Measurements from ENCODE around the gene LRRC74B. TPM values are rescaled to one million over a fixed set of nuclear protein-coding genes. Genes with fewer than 3 reads are reported as not detected.

Gene LRRC74B
- total RNA-seq, result not detected
- not detected for polyA plus RNA-seq (2013, experiment 1 of 2)
- 0.01 TPM for polyA plus RNA-seq (2013, experiment 2 of 2)
- 0 to 0.32 (median 0) reads per million in 172 experiments for total RNA-seq

DNA sequence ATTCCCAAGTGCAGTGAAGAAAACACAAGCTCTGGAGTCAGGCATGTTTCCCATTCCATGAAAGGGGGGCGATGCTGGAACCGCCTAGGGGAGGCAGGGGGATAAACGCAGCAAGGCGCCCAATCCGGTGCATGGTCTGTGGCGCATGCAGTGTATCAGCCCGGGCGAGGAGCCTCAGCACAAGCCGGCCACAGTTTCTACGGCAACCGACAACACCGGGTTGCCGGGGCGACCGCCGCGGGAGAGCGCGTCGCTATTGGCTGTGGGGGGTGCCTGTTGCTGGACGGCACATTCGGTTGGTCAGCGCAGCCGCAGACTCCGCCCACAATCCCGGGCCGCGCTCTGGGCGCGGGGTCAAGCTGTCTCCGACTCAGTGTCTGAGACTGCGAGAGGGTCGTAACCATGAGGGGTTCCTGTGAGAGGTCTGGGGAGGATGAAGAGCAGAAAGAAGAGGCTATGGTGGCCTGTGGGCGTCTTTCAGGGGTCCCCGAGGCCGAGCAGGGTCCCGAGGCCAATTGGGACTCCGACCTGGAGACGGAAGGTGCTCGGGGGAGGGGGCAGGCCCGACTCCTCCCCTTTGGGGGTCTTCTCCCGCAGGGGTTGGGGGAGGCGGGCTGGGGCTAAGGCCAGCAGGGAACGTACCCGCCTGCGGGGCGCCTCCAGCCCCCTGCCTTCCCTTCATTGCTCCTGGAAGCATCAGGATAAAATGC, at the start of gene LRRC74B:
Gene LRRC74B, plus strand, starts transcription at position 362 of the 710 bp plus-strand sequence. Its CDS starts 41 bp downstream, at position 403.
- H3K27ac Mint-ChIP-seq, result peak within 1 kb of the TSS; percentile 61
- peaks cover 6 to 7% of the 10 kb centered on the region in 2 experiments for H3K27me3 ChIP-seq (ENCODE audit: control insufficient read depth in 1 of 2, insufficient read depth in 2 of 2, low read length in 2 of 2)
- peaks cover 21% of the 10 kb centered on the region for H3K4me1 Mint-ChIP-seq (ENCODE audit: low read depth)
- no peaks in the 10 kb centered on the region for H3K36me3 Mint-ChIP-seq (ENCODE audit: low read depth)
- ATAC-seq (ENCODE audit: poor library complexity), result peak; percentile 96
- H3K36me3 ChIP-seq (ENCODE audit: insufficient read depth, low read length), result no peaks in the 10 kb centered on the region
- peaks cover 29% of the 10 kb centered on the region for H3K27me3 Mint-ChIP-seq
- peak within 1 kb of the TSS; percentile 16 for H3K4me3 ChIP-seq (ENCODE audit: low read length)
- H3K4me3 Mint-ChIP-seq, result peak within 1 kb of the TSS; percentile 42
- POLR2A ChIA-PET, result interaction anchor here (1.4 kb wide), 1 partner anchor 44 kb away, joined by 4 read pairs; the partner anchor contains the start of gene THAP7
- CTCF ChIA-PET, result no interaction called here
- H3K27ac ChIP-seq (ENCODE audit: low read depth in 1 of 2, low read length in 2 of 2), result no peak within 1 kb of the TSS
- DNase-seq, result peak; percentile 52 to 82 (median 60)
- peaks cover 30% of the 10 kb centered on the region for H3K4me1 ChIP-seq (ENCODE audit: insufficient read depth, low read length)
- intact Hi-C loops (cut with DNase I, micrococcal nuclease), result no loop called here
- no peaks in the 10 kb centered on the region for H3K9me3 ChIP-seq (ENCODE audit: control insufficient read depth in 1 of 2, insufficient read depth in 1 of 2, low read length in 2 of 2)
- TF ChIP-seq CTCF (IDR thresholded peaks at IDR 0.05), result no peak
- H3K9me3 Mint-ChIP-seq, result no peaks in the 10 kb centered on the region

- Mint-ChIP-seq H3K4me3 (no peak overlapping the region), H3K4me1 (ENCODE audit: low read depth) (peaks cover 18% of the 10 kb centered on the region), H3K9me3 (no peaks in the 10 kb centered on the region), H3K36me3 (ENCODE audit: low read depth) (peaks cover 30% of the 10 kb centered on the region), H3K27me3 (no peaks in the 10 kb centered on the region), H3K27ac (peak overlapping the region; percentile 55)
- DNase-seq (peak in 1 of 14 experiments; percentile 15), ATAC-seq (ENCODE audit: poor library complexity) (no peak)
- ChIA-PET POLR2A (no interaction called here), CTCF (no interaction called here)
- Histone ChIP-seq H3K4me3 (ENCODE audit: low read length) (no peak overlapping the region), H3K9me3 (ENCODE audit: control insufficient read depth in 1 of 2, insufficient read depth in 1 of 2, low read length in 2 of 2) (no peaks in the 10 kb centered on the region), H3K4me1 (ENCODE audit: insufficient read depth, low read length) (peaks cover 29% of the 10 kb centered on the region), H3K27me3 (ENCODE audit: control insufficient read depth in 1 of 2, insufficient read depth in 2 of 2, low read length in 2 of 2) (no peaks in the 10 kb centered on the region), H3K27ac (ENCODE audit: low read depth in 1 of 2, low read length in 2 of 2) (no peak overlapping the region), H3K36me3 (ENCODE audit: insufficient read depth, low read length) (peaks cover 77% of the 10 kb centered on the region)
- intact Hi-C loops (cut with DNase I, micrococcal nuclease), result no loop called here
- TF ChIP-seq CTCF (IDR thresholded peaks at IDR 0.05), result no peak
Observed at GRCh38 chr22:20996031-20996410, 49.7 kb upstream of the LRRC74B start.

- Histone ChIP-seq H3K27ac (ENCODE audit: low read depth in 1 of 2, low read length in 2 of 2) (peak overlapping the region in 1 of 2 donors; percentile 1), H3K4me3 (ENCODE audit: low read length) (no peak overlapping the region), H3K4me1 (ENCODE audit: insufficient read depth, low read length) (peaks cover 35% of the 10 kb centered on the region), H3K27me3 (ENCODE audit: control insufficient read depth in 1 of 2, insufficient read depth in 2 of 2, low read length in 2 of 2) (no peaks in the 10 kb centered on the region), H3K9me3 (ENCODE audit: control insufficient read depth in 1 of 2, insufficient read depth in 1 of 2, low read length in 2 of 2) (no peaks in the 10 kb centered on the region), H3K36me3 (ENCODE audit: insufficient read depth, low read length) (peaks cover 69% of the 10 kb centered on the region)
- ATAC-seq (ENCODE audit: poor library complexity) (no peak), DNase-seq (peak in 1 of 14 experiments; percentile 17)
- Mint-ChIP-seq H3K4me3 (no peak overlapping the region), H3K9me3 (no peaks in the 10 kb centered on the region), H3K4me1 (ENCODE audit: low read depth) (peaks cover 26% of the 10 kb centered on the region), H3K27me3 (no peaks in the 10 kb centered on the region), H3K27ac (peak overlapping the region; percentile 55), H3K36me3 (ENCODE audit: low read depth) (peaks cover 39% of the 10 kb centered on the region)
- no peak for TF ChIP-seq CTCF (IDR thresholded peaks at IDR 0.05)
- POLR2A ChIA-PET, result no interaction called here
- CTCF ChIA-PET, result no interaction called here
- intact Hi-C loops (cut with DNase I, micrococcal nuclease), result no loop called here
Observed at GRCh38 chr22:20996598-20997535, 48.9 kb upstream of the LRRC74B start.

Data from CD4-positive, alpha-beta T cell (primary cell).